Panc1 (cell line): ENCODE results near the gene RPS6KA3. TPM values are rescaled to one million over a fixed set of nuclear protein-coding genes. Genes with fewer than 3 reads are reported as not detected.

Experiments used
- ATAC-seq: fragments of 200-7000 bp; cut with Tn5 transposase; 2 replicates; pipeline ENCODE4 v1.9.1; 2020; ENCODE audit warnings: mild to moderate bottlenecking, moderate library complexity
- BruUV-seq: library from RNA; stranded (reverse); fragments of 400-500 nt; replicated peaks from 2 replicates; lab custom pipeline; 2021; lab: Mats Ljungman, UMichigan
- CTCF ChIA-PET: fragments of 300-600 bp; sonication (Branson Sonifier 250); formaldehyde crosslinking; loops from one replicate; lab custom pipeline; 2022; ENCODE audit warnings: antibody characterized with exemption; lab: Charles Lee
- POLR2A ChIA-PET: fragments of 300-600 bp; sonication (Branson Sonifier 250); formaldehyde crosslinking; loops from one replicate; lab custom pipeline; 2022; ENCODE audit warnings: antibody characterized with exemption; lab: Charles Lee
- DNase-seq: peaks from one replicate; pipeline ENCODE4 v3.0.0-alpha.2; 2010; ENCODE audit warnings: low read depth, low spot score
- H3K27ac ChIP-seq: 2 replicates; pipeline ENCODE4 v1.5.1; 2011; ENCODE audit warnings: mild to moderate bottlenecking, low read length, inconsistent platforms
- H3K27me3 ChIP-seq: fragments of 200-500 bp; sonication (Bioruptor generic); 2 replicates; pipeline ENCODE4 v1.6.0; 2014; ENCODE audit warnings: low read length, inconsistent platforms; ENCODE audit not compliant: control insufficient read depth, insufficient read depth
- H3K36me3 ChIP-seq: fragments of 200-500 bp; sonication (Bioruptor generic); 2 replicates; pipeline ENCODE4 v1.5.1; 2014; ENCODE audit warnings: inconsistent platforms, mild to moderate bottlenecking, low read length, moderate library complexity; ENCODE audit not compliant: control insufficient read depth, insufficient read depth
- H3K4me1 ChIP-seq: 2 replicates; pipeline ENCODE4 v1.5.1; 2011; ENCODE audit warnings: inconsistent platforms, mild to moderate bottlenecking, low read length, moderate library complexity; ENCODE audit not compliant: control insufficient read depth, insufficient read depth
- H3K4me3 ChIP-seq, 2 experiments: 2 replicates each; pipeline ENCODE4 v1.5.1; 2011 to 2012; ENCODE audit warnings: low read depth in 2 of 2, low read length in 2 of 2, mild to moderate bottlenecking in 2 of 2, inconsistent platforms in 1 of 2, moderate library complexity in 1 of 2
- H3K9me3 ChIP-seq: fragments of 200-500 bp; sonication (Bioruptor generic); 2 replicates; pipeline ENCODE4 v1.5.1; 2014; ENCODE audit warnings: low read depth, mild to moderate bottlenecking, inconsistent platforms, low read length, moderate library complexity; ENCODE audit not compliant: control insufficient read depth, insufficient read depth
- CTCF ChIP-seq: fragments of 450-650 bp; IDR thresholded peaks from 2 replicates; pipeline ENCODE4 v1.5.1; 2017; ENCODE audit warnings: mild to moderate bottlenecking
- POLR2AphosphoS5 ChIP-seq: IDR thresholded peaks from 2 replicates; pipeline ENCODE4 v1.6.1; 2012; ENCODE audit warnings: mild to moderate bottlenecking, low read depth, low read length, moderate library complexity
- REST ChIP-seq, 2 experiments: IDR thresholded peaks; 2 replicates each; pipeline ENCODE4 v1.6.1; 2011 to 2012; ENCODE audit warnings: low read depth in 2 of 2, control low read depth in 1 of 2, low read length in 1 of 2, mild to moderate bottlenecking in 1 of 2, moderate library complexity in 1 of 2; ENCODE audit not compliant: insufficient read depth in 1 of 2
- SIN3A ChIP-seq: IDR thresholded peaks from 2 replicates; pipeline ENCODE4 v1.6.1; 2012; ENCODE audit warnings: low read depth, mild to moderate bottlenecking, low read length, moderate library complexity, borderline replicate concordance; ENCODE audit not compliant: insufficient read depth
- TCF7L2 ChIP-seq: IDR thresholded peaks from 2 replicates; pipeline ENCODE4 v1.6.1; 2011; ENCODE audit warnings: mild to moderate bottlenecking, low read depth, low read length, inconsistent platforms
- in situ Hi-C: cut with HindIII; loops from 2 replicates; pipeline ENCODE4 v1.10.0; 2016; ENCODE audit warnings: low sequenced_read_pairs, low pct_unique_long_range_greater_than_20kb
- intact Hi-C: fragments of 100-400 bp; cut with micrococcal nuclease; formaldehyde crosslinking; loops from one replicate; pipeline ENCODE4 v1.10.0; 2022; ENCODE audit not compliant: unreplicated experiment
- total RNA-seq: library from RNA; stranded (reverse); gene quantifications from one replicate; pipeline ENCODE4 v1.2.1, GENCODE V29; 2021; ENCODE audit not compliant: unreplicated experiment

The RPS6KA3 gene
- total RNA-seq, 1 experiment from 2014 or later = 40.5 TPM

GRCh38 chrX:20101934-20102581 is 164.7 kb downstream of the RPS6KA3 start:
- H3K36me3 ChIP-seq = no peaks in the 10 kb centered on the region
- in situ Hi-C loops (no loop called here), intact Hi-C loops (no loop called here)
- ATAC-seq (no peak), DNase-seq (no peak)
- no peaks in the 10 kb centered on the region for H3K9me3 ChIP-seq
- ChIA-PET CTCF (no interaction called here), POLR2A (no interaction called here)
- no peak overlapping the region for H3K27ac ChIP-seq
- no peaks in the 10 kb centered on the region for H3K27me3 ChIP-seq
- BruUV-seq = no TSS peak
- no peak overlapping the region for H3K4me3 ChIP-seq
- no peaks in the 10 kb centered on the region for H3K4me1 ChIP-seq
- TF ChIP-seq SIN3A (no peak), TCF7L2 (no peak), REST (IDR thresholded peaks at IDR 0.05; ENCODE audit: insufficient read depth in 1 of 2, low read depth in 2 of 2, low read length in 1 of 2) (no peak), CTCF (no peak), POLR2AphosphoS5 (no peak)

Other genes starting within 250 kb of the RPS6KA3 start
- gene MAP7D2, start 150.0 kb downstream of the RPS6KA3 start, total RNA-seq = 7.6 TPM
- 67.6 TPM for gene EIF1AX, start 125.1 kb downstream of the RPS6KA3 start, total RNA-seq